ENCODE data around the gene SPOCK1.

GRCh38 chr5:137070521-137070920 lies 428.6 kb downstream of the SPOCK1 start:
- no peak for TF ChIP-seq GATA2 (IDR thresholded peaks at IDR 0.05; ENCODE audit: low read depth, low read length)
- no peak for TF ChIP-seq GATA3 (IDR thresholded peaks at IDR 0.05; ENCODE audit: low read depth, low read length)

Data from SH-SY5Y (cell line).